ENCODE data around the gene STRN4.

DNA sequence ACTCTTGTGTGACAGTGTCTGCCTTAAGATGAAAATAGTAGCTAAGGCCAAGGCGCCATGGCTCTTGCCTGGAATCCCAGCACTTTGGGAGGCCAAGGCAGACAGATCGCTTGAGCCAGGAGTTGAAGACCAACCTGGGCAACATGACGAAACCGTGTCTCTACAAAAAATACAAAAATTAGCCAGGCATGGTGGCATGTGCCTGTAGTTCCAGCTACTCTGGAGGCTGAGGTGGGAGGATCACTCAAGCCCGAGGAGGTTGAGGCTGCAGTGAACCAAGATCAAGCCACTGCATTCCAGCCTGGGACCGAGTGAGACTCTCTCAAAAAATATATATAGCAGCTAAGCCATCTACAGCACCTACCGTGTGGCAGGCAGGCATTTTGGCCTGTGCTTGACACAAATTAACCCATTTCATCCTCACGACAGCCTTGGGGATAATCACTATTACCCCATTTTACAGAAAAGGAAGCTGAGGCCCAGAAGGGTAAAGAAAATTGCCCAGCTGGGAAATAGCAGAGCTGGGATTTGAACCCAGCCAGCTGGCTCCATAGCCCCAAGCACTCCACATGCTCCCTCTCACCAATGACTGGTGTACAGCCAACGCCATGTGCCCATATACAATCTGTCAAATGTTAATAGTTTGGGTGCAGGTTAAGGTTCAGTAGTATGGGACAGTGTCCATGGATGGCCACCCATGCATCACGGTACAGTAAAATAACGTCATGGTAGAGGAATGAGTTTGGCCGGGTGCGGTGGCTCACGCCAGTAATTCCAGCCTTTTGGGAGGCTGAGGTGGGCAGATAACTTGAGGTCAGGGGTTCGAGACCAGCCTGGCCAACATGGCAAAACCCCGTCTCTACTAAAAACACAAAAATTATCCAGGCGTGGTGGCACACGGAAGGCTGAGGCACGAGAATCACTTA lies 39.1 kb upstream of the STRN4 start:
- TF ChIP-seq, protein P1, sequence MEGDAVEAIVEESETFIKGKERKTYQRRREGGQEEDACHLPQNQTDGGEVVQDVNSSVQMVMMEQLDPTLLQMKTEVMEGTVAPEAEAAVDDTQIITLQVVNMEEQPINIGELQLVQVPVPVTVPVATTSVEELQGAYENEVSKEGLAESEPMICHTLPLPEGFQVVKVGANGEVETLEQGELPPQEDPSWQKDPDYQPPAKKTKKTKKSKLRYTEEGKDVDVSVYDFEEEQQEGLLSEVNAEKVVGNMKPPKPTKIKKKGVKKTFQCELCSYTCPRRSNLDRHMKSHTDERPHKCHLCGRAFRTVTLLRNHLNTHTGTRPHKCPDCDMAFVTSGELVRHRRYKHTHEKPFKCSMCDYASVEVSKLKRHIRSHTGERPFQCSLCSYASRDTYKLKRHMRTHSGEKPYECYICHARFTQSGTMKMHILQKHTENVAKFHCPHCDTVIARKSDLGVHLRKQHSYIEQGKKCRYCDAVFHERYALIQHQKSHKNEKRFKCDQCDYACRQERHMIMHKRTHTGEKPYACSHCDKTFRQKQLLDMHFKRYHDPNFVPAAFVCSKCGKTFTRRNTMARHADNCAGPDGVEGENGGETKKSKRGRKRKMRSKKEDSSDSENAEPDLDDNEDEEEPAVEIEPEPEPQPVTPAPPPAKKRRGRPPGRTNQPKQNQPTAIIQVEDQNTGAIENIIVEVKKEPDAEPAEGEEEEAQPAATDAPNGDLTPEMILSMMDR (IDR thresholded peaks at IDR 0.05; ENCODE audit: low read length): no peak
- TF ChIP-seq EZH2phosphoT487 (IDR thresholded peaks at IDR 0.05; ENCODE audit: low read length) (no peak), EZH2 (optimal IDR thresholded peaks at IDR 0.05; ENCODE audit: low read depth, low read length) (no peak)

Measured in MM.1S (cell line).